ENCODE data around the gene PORCN.

Gene PORCN

GRCh38 chrX:48560681-48561080 lies 51.9 kb downstream of the PORCN start:
- TF ChIP-seq ZNF274 (IDR thresholded peaks at IDR 0.05; ENCODE audit: low read depth, low read length): no peak
- H3K4me3 ChIP-seq (ENCODE audit: low read length): no peak overlapping the region

GRCh38 chrX:48569958-48570357 lies 61.2 kb downstream of the PORCN start:
- H3K4me3 ChIP-seq (ENCODE audit: low read length): no peak overlapping the region
- no peak for TF ChIP-seq ZNF274 (IDR thresholded peaks at IDR 0.05; ENCODE audit: low read depth, low read length)

Measured in GM08714 (cell line).